Gastroesophageal sphincter (tissue), 4 donors: ENCODE results near the gene TRIM67. TPM values are rescaled to one million over a fixed set of nuclear protein-coding genes. Genes with fewer than 3 reads are reported as not detected.

Experiments
- ATAC-seq: fragments of 150-250 bp; one replicate; pipeline ENCODE4 v1.9.1; 2016; ENCODE audit warnings: mild to moderate bottlenecking, moderate library complexity
- H3K27ac ChIP-seq, 4 donors: fragments of 200-600 bp; sonication (generic) in 3 of 4; 1 replicate in 3 of 4; 2 replicates in 1 of 4; pipeline ENCODE4 v1.5.1; 2016 to 2019
- H3K27me3 ChIP-seq: fragments of 200-600 bp; sonication (generic); one replicate; pipeline ENCODE4 v1.5.1; 2019
- H3K36me3 ChIP-seq, 2 donors: fragments of 200-600 bp; sonication (generic); one replicate each; pipeline ENCODE4 v1.5.1; 2019; ENCODE audit warnings: control low read depth in 1 of 2
- H3K4me1 ChIP-seq, 3 donors: fragments of 200-600 bp; sonication (generic); 1 replicate in 2 of 3; 2 replicates in 1 of 3; pipeline ENCODE4 v1.5.1; 2016 to 2019; ENCODE audit warnings: control low read depth in 2 of 3
- H3K4me3 ChIP-seq, 2 donors: fragments of 200-600 bp; sonication (generic); one replicate each; pipeline ENCODE4 v1.5.1; 2019; ENCODE audit warnings: mild to moderate bottlenecking in 1 of 2, moderate library complexity in 1 of 2
- H3K9me3 ChIP-seq, 3 donors: fragments of 200-600 bp; sonication (generic); one replicate each; pipeline ENCODE4 v1.5.1; 2017 to 2019; ENCODE audit warnings: control low read depth in 2 of 3
- CTCF ChIP-seq, 4 experiments: fragments of 200-600 bp in 2 of 4; fragments of 450-650 bp in 2 of 4; sonication (generic) in 1 of 4; IDR thresholded peaks; one replicate each; pipeline ENCODE4 v1.5.1; 2017 to 2019; ENCODE audit warnings: antibody characterized with exemption in 4 of 4, mild to moderate bottlenecking in 2 of 4, moderate library complexity in 2 of 4
- EP300 ChIP-seq: sonication (generic); formaldehyde crosslinking; IDR thresholded peaks from one replicate; pipeline ENCODE4 v1.6.1; 2017; ENCODE audit warnings: antibody characterized with exemption, mild to moderate bottlenecking
- POLR2A ChIP-seq, 2 donors: fragments of 450-650 bp; IDR thresholded peaks; one replicate each; pipeline ENCODE4 v1.6.1; 2017; ENCODE audit warnings: antibody characterized with exemption in 2 of 2, mild to moderate bottlenecking in 2 of 2, moderate library complexity in 1 of 2
- POLR2AphosphoS5 ChIP-seq: sonication (generic); formaldehyde crosslinking; IDR thresholded peaks from one replicate; pipeline ENCODE4 v1.6.1; 2017; ENCODE audit warnings: antibody characterized with exemption
- WGBS, 2 donors: methylation state at CpG; one replicate each; pipeline ENCODE4 v1.1.5; 2018; ENCODE audit warnings: low coverage in 1 of 2; 5-methylcytosine and 5-hydroxymethylcytosine counted together
- total RNA-seq, 4 donors: library from RNA; depleted of rRNA; stranded (reverse); fragments of >200 nt; gene quantifications; one replicate each; pipeline ENCODE4 v1.1.0, GENCODE V29; 2016

The TRIM67 gene
- under 1 TPM in 2 of 4 donors, not detected in 2; 0.04 to 0.13 TPM for total RNA-seq

GRCh38 chr1:231161667-231162296 lies at the start of gene TRIM67:
Gene TRIM67, plus strand, starts transcription at chr1:231162058. Its CDS starts 912 bp downstream, at chr1:231162970.
- Histone ChIP-seq H3K27ac (no peak within 1 kb of the TSS), H3K4me3 (peak within 1 kb of the TSS in 1 of 2 donors; percentile 44), H3K27me3 (peaks cover 90% of the 10 kb centered on the region), H3K4me1 (peaks cover 0 to 32% (median 21%) of the 10 kb centered on the region in 3 donors), H3K9me3 (no peaks in the 10 kb centered on the region), H3K36me3 (no peaks in the 10 kb centered on the region)
- WGBS, 2 donors, result 3 to 5% methylated on average over 6 of the region's 42 CpGs
- peak; percentile 11 for ATAC-seq
- no peak for TF ChIP-seq EP300
- no peak for TF ChIP-seq POLR2A (IDR thresholded peaks at IDR 0.05)
- no peak for TF ChIP-seq POLR2AphosphoS5
- no peak for TF ChIP-seq CTCF (IDR thresholded peaks at IDR 0.05)

GRCh38 chr1:231116738-231117137 lies 45.1 kb upstream of the TRIM67 start:
- H3K27me3 ChIP-seq, result peaks cover 6% of the 10 kb centered on the region
- no peaks in the 10 kb centered on the region for H3K36me3 ChIP-seq
- ATAC-seq, result no peak
- H3K4me3 ChIP-seq, result no peak overlapping the region
- H3K4me1 ChIP-seq, result no peaks in the 10 kb centered on the region
- H3K9me3 ChIP-seq, result peaks cover 0 to 27% (median 0%) of the 10 kb centered on the region in 3 donors
- no peak overlapping the region for H3K27ac ChIP-seq
- 0 to 45% methylated on average over 1 of the region's 1 CpG for WGBS, 2 donors
- no peak for TF ChIP-seq POLR2AphosphoS5
- TF ChIP-seq CTCF (IDR thresholded peaks at IDR 0.05), result no peak
- TF ChIP-seq EP300, result no peak
- no peak for TF ChIP-seq POLR2A (IDR thresholded peaks at IDR 0.05)

- ATAC-seq, result no peak
- peaks cover 0 to 27% (median 0%) of the 10 kb centered on the region in 3 donors for H3K9me3 ChIP-seq
- WGBS, 2 donors, result 33 to 40% methylated on average over 7 to 8 of the region's 8 CpGs
Observed at GRCh38 chr1:231118704-231119453, 43.0 kb upstream of the TRIM67 start.

GRCh38 chr1:231121533-231121932 lies 40.3 kb upstream of the TRIM67 start:
- ATAC-seq, result no peak
- TF ChIP-seq CTCF (IDR thresholded peaks at IDR 0.05) (no peak), EP300 (no peak)
- Histone ChIP-seq H3K4me3 (no peak overlapping the region), H3K9me3 (peaks cover 0 to 27% (median 0%) of the 10 kb centered on the region in 3 donors), H3K36me3 (no peaks in the 10 kb centered on the region), H3K27me3 (peaks cover 15% of the 10 kb centered on the region), H3K4me1 (no peaks in the 10 kb centered on the region), H3K27ac (no peak overlapping the region)
- 100% methylated on average over 1 of the region's 1 CpG for WGBS, 2 donors

More at GRCh38 chr1:231118704-231119453, 43.0 kb upstream of the TRIM67 start:
- Histone ChIP-seq H3K27me3 (peaks cover under 1% of the 10 kb centered on the region), H3K4me3 (no peak overlapping the region), H3K27ac (no peak overlapping the region), H3K4me1 (no peaks in the 10 kb centered on the region), H3K36me3 (no peaks in the 10 kb centered on the region)
- TF ChIP-seq CTCF (IDR thresholded peaks at IDR 0.05) (no peak), POLR2AphosphoS5 (no peak), POLR2A (IDR thresholded peaks at IDR 0.05) (no peak), EP300 (no peak)
